Keratinocyte (primary cell): ENCODE measurements around the gene ERBB4. TPM values are rescaled to one million over a fixed set of nuclear protein-coding genes. Genes with fewer than 3 reads are reported as not detected.

Experiments
- DNase-seq: peaks from one replicate; pipeline ENCODE4 v3.0.0-alpha.2; 2011; ENCODE audit warnings: low read depth, missing footprints, low spot score
- FAIRE-seq: peaks from 2 replicates; lab custom pipeline; 2011; peaks lifted over from hg19 to GRCh38; lab: Jason Lieb, UNC
- H2AFZ ChIP-seq: 2 replicates; pipeline ENCODE4 v1.6.0; 2012; ENCODE audit warnings: low read length, control low read depth, inconsistent platforms; ENCODE audit not compliant: control insufficient read depth
- H3K27ac ChIP-seq: 2 replicates; pipeline ENCODE4 v1.5.1; 2011; ENCODE audit warnings: low read length; ENCODE audit not compliant: control insufficient read depth, insufficient read depth
- H3K27me3 ChIP-seq: 3 replicates; pipeline ENCODE4 v1.6.0; 2011; ENCODE audit warnings: low read length; ENCODE audit not compliant: control insufficient read depth, insufficient read depth; ENCODE audit errors: extremely low read depth
- H3K36me3 ChIP-seq, 2 experiments: 2 replicates in 1 of 2; 3 replicates in 1 of 2; pipeline ENCODE4 v1.5.1; 2011; ENCODE audit warnings: low read length in 2 of 2, mild to moderate bottlenecking in 1 of 2; ENCODE audit not compliant: control insufficient read depth in 2 of 2, insufficient read depth in 2 of 2; ENCODE audit errors: extremely low read depth in 1 of 2
- H3K4me1 ChIP-seq: 3 replicates; pipeline ENCODE4 v1.5.1; 2011; ENCODE audit warnings: low read length; ENCODE audit not compliant: control insufficient read depth, insufficient read depth; ENCODE audit errors: extremely low read depth
- H3K4me2 ChIP-seq: 3 replicates; pipeline ENCODE4 v1.6.0; 2011; ENCODE audit warnings: low read depth, low read length; ENCODE audit not compliant: control insufficient read depth, insufficient read depth; ENCODE audit errors: extremely low read depth
- H3K4me3 ChIP-seq, 3 experiments: fragments of 200-600 bp in 1 of 3; sonication (generic) in 1 of 3; 2 replicates in 2 of 3; 3 replicates in 1 of 3; pipeline ENCODE4 v1.5.1; 2011 to 2016; ENCODE audit warnings: low read length in 3 of 3, mild to moderate bottlenecking in 3 of 3, control low read depth in 2 of 3, inconsistent platforms in 1 of 3, low read depth in 1 of 3, mixed read lengths in 1 of 3, mixed run types in 1 of 3, moderate library complexity in 1 of 3; ENCODE audit not compliant: control insufficient read depth in 2 of 3, insufficient read depth in 2 of 3; ENCODE audit errors: extremely low read depth in 1 of 3
- H3K79me2 ChIP-seq: 2 replicates; pipeline ENCODE4 v1.6.0; 2012; ENCODE audit warnings: low read length; ENCODE audit not compliant: control insufficient read depth, insufficient read depth
- H3K9ac ChIP-seq: 3 replicates; pipeline ENCODE4 v1.6.0; 2011; ENCODE audit warnings: low read length; ENCODE audit not compliant: control insufficient read depth, insufficient read depth; ENCODE audit errors: extremely low read depth
- H3K9me1 ChIP-seq: 3 replicates; pipeline ENCODE4 v1.6.0; 2011; ENCODE audit warnings: low read length; ENCODE audit not compliant: control insufficient read depth, insufficient read depth; ENCODE audit errors: extremely low read depth
- H3K9me3 ChIP-seq: 2 replicates; pipeline ENCODE4 v1.5.1; 2012; ENCODE audit warnings: low read depth, low read length; ENCODE audit not compliant: control insufficient read depth
- H4K20me1 ChIP-seq: 3 replicates; pipeline ENCODE4 v1.6.0; 2011; ENCODE audit warnings: low read length; ENCODE audit not compliant: control insufficient read depth, insufficient read depth; ENCODE audit errors: extremely low read depth
- CTCF ChIP-seq, 3 experiments: IDR thresholded peaks in 1 of 3; conservative IDR thresholded peaks in 1 of 3; optimal IDR thresholded peaks in 1 of 3; 2 replicates in 2 of 3; 3 replicates in 1 of 3; pipeline versions ENCODE3 to v1.5.1; 2011; ENCODE audit warnings: low read length in 3 of 3, mild to moderate bottlenecking in 3 of 3, moderate library complexity in 2 of 3, control low read depth in 1 of 3, inconsistent platforms in 1 of 3; ENCODE audit not compliant: insufficient read depth in 2 of 3; ENCODE audit errors: extremely low read depth in 1 of 3
- EZH2 ChIP-seq: IDR thresholded peaks from one replicate; pipeline ENCODE4 v1.6.1; 2012; ENCODE audit warnings: inconsistent platforms, mild to moderate bottlenecking, low read length, moderate library complexity
- dilution Hi-C: fragments of 300-500 bp; cut with MboI; formaldehyde crosslinking; loops from one replicate; pipeline ENCODE4 v1.7.0; 2020; ENCODE audit warnings: low sequenced_read_pairs; ENCODE audit not compliant: extremely low pct_ligation_motif_present
- polyA plus RNA-seq, 5 experiments: library from polyadenylated mRNA; depleted of rRNA in 3 of 5; stranded (reverse) in 3 of 5; stranded (forward) in 1 of 5; unstranded in 1 of 5; fragments of >200 nt; gene quantifications; 1 replicate in 1 of 5; 2 replicates in 3 of 5; 3 replicates in 1 of 5; pipeline versions ENCODE4 v1.2.1 to v1.2.3, GENCODE V29; 2011 to 2012; ENCODE audit warnings: missing spikeins in 2 of 5, low read depth in 1 of 5, low replicate concordance in 1 of 5

ERBB4 gene
- polyA plus RNA-seq, 1 donor (not counting 4 experiments of a cell fraction or from before 2014, with no cell fraction given), result 0.01 TPM

DNA sequence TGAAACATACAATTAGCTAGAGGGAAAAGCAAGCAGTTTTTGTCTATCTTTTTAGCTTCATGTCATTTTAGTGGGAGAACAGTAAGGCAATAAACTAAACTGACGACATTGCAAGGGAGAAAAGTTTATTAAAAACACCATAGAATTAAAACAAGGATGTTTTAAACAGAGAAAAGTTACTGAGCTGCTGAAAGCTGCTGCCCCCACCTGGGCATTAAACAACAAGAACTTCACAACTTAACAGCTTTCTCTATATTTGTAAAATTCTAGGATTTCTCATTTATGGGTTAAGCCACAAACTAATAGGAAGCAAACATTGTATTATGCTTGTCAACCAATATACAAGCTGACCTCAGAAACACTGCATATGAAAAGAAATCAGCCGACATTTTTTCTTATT lies 289.2 kb downstream of the ERBB4 start:
- H3K4me3 ChIP-seq, result no peak overlapping the region
- DNase-seq, result no peak
- no peak overlapping the region for H3K9ac ChIP-seq
- H3K4me2 ChIP-seq, result no peak overlapping the region
- H3K9me1 ChIP-seq, result no peaks in the 10 kb centered on the region
- no peaks in the 10 kb centered on the region for H3K36me3 ChIP-seq
- dilution Hi-C loops, result no loop called here
- no peak for FAIRE-seq
- no peaks in the 10 kb centered on the region for H4K20me1 ChIP-seq
- no peaks in the 10 kb centered on the region for H3K9me3 ChIP-seq
- no peak overlapping the region for H2AFZ ChIP-seq
- no peak overlapping the region for H3K27ac ChIP-seq
- no peaks in the 10 kb centered on the region for H3K27me3 ChIP-seq
- no peaks in the 10 kb centered on the region for H3K79me2 ChIP-seq
- TF ChIP-seq CTCF (optimal IDR thresholded peaks at IDR 0.05 in 1 of 3, IDR thresholded peaks at IDR 0.05 in 1 of 3, conservative IDR thresholded peaks at IDR 0.05 in 1 of 3; ENCODE audit: extremely low read depth in 1 of 3, insufficient read depth in 2 of 3, low read length in 3 of 3), result peak in 2 of 3 experiments; percentile 12 to 41
- no peak for TF ChIP-seq EZH2
- H3K4me1 ChIP-seq, result no peaks in the 10 kb centered on the region

GRCh38 chr2:212245880-212246279 lies 292.7 kb downstream of the ERBB4 start:
- Histone ChIP-seq H3K4me1 (no peaks in the 10 kb centered on the region), H2AFZ (no peak overlapping the region), H3K79me2 (no peaks in the 10 kb centered on the region), H3K36me3 (no peaks in the 10 kb centered on the region), H3K4me3 (no peak overlapping the region), H3K4me2 (no peak overlapping the region), H3K27me3 (no peaks in the 10 kb centered on the region), H3K9ac (no peak overlapping the region), H4K20me1 (no peaks in the 10 kb centered on the region), H3K9me1 (no peaks in the 10 kb centered on the region), H3K9me3 (no peaks in the 10 kb centered on the region), H3K27ac (no peak overlapping the region)
- no peak for TF ChIP-seq EZH2
- no peak for TF ChIP-seq CTCF (optimal IDR thresholded peaks at IDR 0.05 in 1 of 3, IDR thresholded peaks at IDR 0.05 in 1 of 3, conservative IDR thresholded peaks at IDR 0.05 in 1 of 3; ENCODE audit: extremely low read depth in 1 of 3, insufficient read depth in 2 of 3, low read length in 3 of 3)
- no peak for FAIRE-seq
- no peak for DNase-seq
- dilution Hi-C loops, result no loop called here
